ENCODE measurements around the gene DEGS2.

DEGS2 gene

GRCh38 chr14:100098171-100098570 lies 61.3 kb downstream of the DEGS2 start:
- in situ Hi-C loops (cut with MboI; ENCODE audit: low sequenced_read_pairs), result no loop called here

- in situ Hi-C loops (cut with MboI; ENCODE audit: low sequenced_read_pairs), result no loop called here
These were observed 62.8 kb downstream of the DEGS2 start for GRCh38 chr14:100096656-100097055.

All from hTERT RPE-1 (cell line).